K562 (cell line): Measurements from ENCODE around the gene NF1. TPM values are rescaled to one million over a fixed set of nuclear protein-coding genes. Genes with fewer than 3 reads are reported as not detected.

Experiments
- ATAC-seq: fragments of 200-7000 bp; cut with Tn5 transposase; 3 replicates; pipeline ENCODE4 v1.9.1; 2020; ENCODE audit warnings: moderate library complexity
- BruUV-seq: library from RNA; stranded (reverse); fragments of 400-500 nt; replicated peaks from 2 replicates; lab custom pipeline; 2021; lab: Mats Ljungman, UMichigan
- CTCF ChIA-PET: fragments of 300-600 bp; formaldehyde crosslinking; extraction: SDS; loops from one replicate; lab custom pipeline; 2021; ENCODE audit warnings: low intra/inter-chr PET ratio; lab: Yijun Ruan, JAX
- POLR2A ChIA-PET: fragments of 300-600, 350-650 bp; sonication (Branson Sonifier 250); formaldehyde crosslinking; extraction: SDS; loops from one replicate; lab custom pipeline; 2021; ENCODE audit warnings: antibody characterized with exemption, inconsistent platforms; lab: Yijun Ruan, JAX
- DNase-seq, 4 experiments: peaks; one replicate each; pipeline versions ENCODE4 v3.0.0 to v3.0.0-alpha.2; 2011 to 2018; ENCODE audit warnings: low spot score in 3 of 4, mixed read lengths in 3 of 4; ENCODE audit errors: extremely low read depth in 1 of 4
- FAIRE-seq: peaks from 2 replicates; lab custom pipeline; 2011; peaks lifted over from hg19 to GRCh38; lab: Jason Lieb, UNC
- H2AFZ ChIP-seq: 2 replicates; pipeline ENCODE4 v1.6.0; 2011; ENCODE audit warnings: low read depth, low read length, control low read depth, inconsistent platforms
- H3K27ac ChIP-seq: fragments of 200-600 bp; 3 replicates; pipeline ENCODE4 v1.8.0; 2011; ENCODE audit warnings: low read depth, mild to moderate bottlenecking, control low read depth, inconsistent platforms, low read length, moderate library complexity, mixed read lengths; ENCODE audit errors: extremely low read depth
- H3K27me3 ChIP-seq, 2 experiments: fragments of 300-600 bp in 1 of 2; 2 replicates in 1 of 2; 3 replicates in 1 of 2; pipeline versions ENCODE4 v1.6.0 to v1.8.0; 2011; ENCODE audit warnings: inconsistent platforms in 2 of 2, low read length in 2 of 2, mild to moderate bottlenecking in 1 of 2, mixed read lengths in 1 of 2, moderate library complexity in 1 of 2; ENCODE audit not compliant: control insufficient read depth in 2 of 2, insufficient read depth in 2 of 2
- H3K36me3 ChIP-seq: fragments of 300-600 bp; 3 replicates; pipeline ENCODE4 v1.8.0; 2011; ENCODE audit warnings: mild to moderate bottlenecking, low read length, inconsistent platforms; ENCODE audit not compliant: control insufficient read depth, insufficient read depth
- H3K4me1 ChIP-seq, 2 experiments: fragments of 200-600 bp in 1 of 2; replicated peaks in 1 of 2; 2 replicates in 1 of 2; 3 replicates in 1 of 2; pipeline versions ENCODE4 v1.5.1 to v1.8.0; 2011; ENCODE audit warnings: inconsistent platforms in 2 of 2, low read length in 2 of 2, mild to moderate bottlenecking in 1 of 2, mixed read lengths in 1 of 2, moderate library complexity in 1 of 2; ENCODE audit not compliant: control insufficient read depth in 2 of 2, insufficient read depth in 2 of 2
- H3K4me2 ChIP-seq: 2 replicates; pipeline ENCODE4 v1.6.1; 2011; ENCODE audit warnings: low read length, control low read depth, inconsistent platforms, mixed read lengths; ENCODE audit not compliant: insufficient read depth
- H3K4me3 ChIP-seq: fragments of 200-600 bp; sonication (generic), shearing (Covaris generic); 2 replicates; pipeline ENCODE4 v1.5.1; 2016; ENCODE audit warnings: control low read depth, inconsistent platforms
- H3K79me2 ChIP-seq: fragments of 200-600 bp; 3 replicates; pipeline ENCODE4 v1.8.0; 2011; ENCODE audit warnings: low read length, inconsistent platforms; ENCODE audit not compliant: control insufficient read depth, insufficient read depth
- H3K9ac ChIP-seq, 2 experiments: 2 replicates each; pipeline versions ENCODE4 v1.6.0 to v1.6.1; 2011; ENCODE audit warnings: low read depth in 2 of 2, low read length in 2 of 2, control low read depth in 1 of 2, inconsistent platforms in 1 of 2, mild to moderate bottlenecking in 1 of 2, mixed read lengths in 1 of 2; ENCODE audit not compliant: insufficient read depth in 1 of 2
- H3K9me1 ChIP-seq: one replicate; pipeline ENCODE4 v1.6.0; 2011; ENCODE audit warnings: inconsistent platforms, mild to moderate bottlenecking, low read length, moderate library complexity; ENCODE audit not compliant: control insufficient read depth, insufficient read depth
- H3K9me3 ChIP-seq: replicated peaks from 2 replicates; pipeline ENCODE4 v1.5.1; 2011; ENCODE audit warnings: low read depth, low read length, inconsistent platforms; ENCODE audit not compliant: control insufficient read depth, insufficient read depth
- H4K20me1 ChIP-seq: replicated peaks from 2 replicates; pipeline ENCODE4 v1.6.1; 2011; ENCODE audit warnings: low read length, inconsistent platforms, mixed read lengths; ENCODE audit not compliant: control insufficient read depth, insufficient read depth
- BRD4 ChIP-seq: fragments of 200-600 bp; sonication (generic); IDR thresholded peaks from 2 replicates; pipeline ENCODE4 v1.6.1; 2017; ENCODE audit warnings: inconsistent platforms
- IRF9 ChIP-seq: fragments of 450-650 bp; IDR thresholded peaks from 2 replicates; pipeline ENCODE4 v1.6.1; 2016; ENCODE audit warnings: missing biosample characterization, missing genetic modification characterization
- RNF219 ChIP-seq: fragments of 250-450 bp; sonication (Bioruptor Pico); IDR thresholded peaks from 2 replicates; pipeline ENCODE4 v1.5.0; 2022; ENCODE audit warnings: mild to moderate bottlenecking
- SUPT5H ChIP-seq: fragments of 450-650 bp; IDR thresholded peaks from 2 replicates; pipeline ENCODE4 v1.6.1; 2016
- WGBS: fragments of 100-300 bp; shearing (Covaris generic); methylation state at CpG from one replicate; pipeline ENCODE4 v1.1.6; 2016; ENCODE audit warnings: low coverage, mixed read lengths; ENCODE audit not compliant: insufficient coverage; ENCODE audit errors: missing lambda C conversion rate; 5-methylcytosine and 5-hydroxymethylcytosine counted together
- in situ Hi-C: fragments of 300-500 bp; cut with MboI; formaldehyde crosslinking; loops from 4 replicates; pipeline ENCODE4 v1.15.0; 2018; ENCODE audit warnings: inconsistent platforms, mixed read lengths
- intact Hi-C: fragments of 100-400 bp; cut with micrococcal nuclease; formaldehyde crosslinking; loops from 2 replicates; pipeline ENCODE4 v1.14.2; 2022
- polyA plus RNA-seq, 8 experiments: library from polyadenylated mRNA; depleted of rRNA in 4 of 8; stranded (reverse) in 5 of 8; unstranded in 3 of 8; fragments of >200 nt; fragmentation: Nextera tagmentation in 2 of 8; fragmentation: Illumina TruSeq in 1 of 8; extraction: Ambion mirVana in 2 of 8; extraction: Trizol in 1 of 8; gene quantifications; 2 replicates each; pipeline versions ENCODE4 v1.2.1 to v1.2.3, GENCODE V29; 2011 to 2014; ENCODE audit warnings: inconsistent platforms in 1 of 8, missing spikeins in 1 of 8
- total RNA-seq, 7 experiments: library from RNA; depleted of rRNA in 6 of 7; stranded (reverse); fragments of >200 nt in 6 of 7; fragmentation: Illumina TruSeq in 2 of 7; extraction: Trizol in 2 of 7; gene quantifications; 2 replicates each; pipeline versions ENCODE4 v1.2.1 to v1.2.3, GENCODE V29; 2011 to 2021; ENCODE audit warnings: low replicate concordance in 1 of 7

NF1 gene
- total and polyA plus RNA-seq, 9 of the 15 experiments (the other 6 are each of a cell fraction or from before 2014, with no cell fraction given): 3.4 to 41.9 (median 24.3) TPM

DNA sequence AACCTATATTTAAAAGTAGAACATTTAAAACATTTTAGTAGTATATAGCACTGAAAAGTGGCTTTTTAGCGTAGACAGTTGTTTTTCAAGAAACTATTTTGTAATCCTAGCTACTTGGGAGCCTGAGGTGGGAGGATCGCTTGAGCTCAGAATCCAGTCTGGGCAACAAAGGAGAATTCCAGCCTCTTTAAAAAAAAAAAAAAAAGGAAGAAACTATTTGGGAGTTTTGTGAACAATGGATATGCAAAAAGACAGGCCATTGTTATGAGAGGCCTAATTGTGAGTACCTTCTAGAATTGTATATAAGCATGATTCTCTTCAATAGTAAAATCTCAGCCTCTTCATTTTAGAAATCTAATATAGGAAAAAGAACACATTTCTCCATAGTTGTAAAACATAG is 184.6 kb downstream of the NF1 start:
- Histone ChIP-seq H3K9me3 (no peaks in the 10 kb centered on the region), H2AFZ (no peak overlapping the region), H3K4me2 (no peak overlapping the region), H3K9ac (no peak overlapping the region), H3K4me3 (no peak overlapping the region), H3K27ac (no peak overlapping the region), H3K79me2 (no peaks in the 10 kb centered on the region), H3K4me1 (no peaks in the 10 kb centered on the region; a peak in 1 of 5 replicates), H3K9me1 (no peaks in the 10 kb centered on the region), H4K20me1 (no peaks in the 10 kb centered on the region; the same call in 1 of the 2 replicates), H3K27me3 (no peaks in the 10 kb centered on the region), H3K36me3 (peaks cover 24% of the 10 kb centered on the region)
- in situ Hi-C loops: no loop called here
- no peak for TF ChIP-seq IRF9 (tag)
- TF ChIP-seq RNF219 (CRISPR knock-in tag): no peak
- no peak for TF ChIP-seq BRD4
- TF ChIP-seq SUPT5H: no peak
- FAIRE-seq: no peak
- ChIA-PET CTCF (no interaction called here), POLR2A (interaction anchor here (1.0 kb wide), 1 partner anchor 18 kb away, joined by 3 read pairs; no protein-coding TSS in a partner anchor)
- no peak for ATAC-seq
- DNase-seq: no peak
- intact Hi-C loops: no loop called here
- BruUV-seq: no TSS peak
- WGBS: 96% methylated on average over 2 of the region's 2 CpGs
